ENCODE data around the gene SPOCK1.

The SPOCK1 gene

DNA sequence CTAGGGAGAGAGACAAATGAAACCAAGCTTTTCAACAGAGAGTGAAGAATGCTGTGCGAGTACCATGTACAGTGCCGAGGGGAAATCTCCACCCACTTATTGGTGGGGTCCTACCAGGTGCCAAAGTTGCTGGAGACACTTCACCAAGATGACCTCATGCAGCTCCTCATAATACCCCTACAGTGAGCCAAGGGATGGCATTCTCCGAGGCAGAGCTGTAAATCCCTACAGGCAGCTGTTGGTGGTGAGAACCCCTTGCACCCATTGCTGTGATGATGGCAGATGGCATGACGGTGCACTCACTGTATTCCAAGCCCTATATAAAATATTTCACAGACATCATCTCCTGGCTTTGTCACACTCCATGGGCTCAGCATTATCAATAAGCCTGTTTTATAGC is 464.9 kb downstream of the SPOCK1 start:
- DNase-seq (ENCODE audit: low spot score): no peak

DNA sequence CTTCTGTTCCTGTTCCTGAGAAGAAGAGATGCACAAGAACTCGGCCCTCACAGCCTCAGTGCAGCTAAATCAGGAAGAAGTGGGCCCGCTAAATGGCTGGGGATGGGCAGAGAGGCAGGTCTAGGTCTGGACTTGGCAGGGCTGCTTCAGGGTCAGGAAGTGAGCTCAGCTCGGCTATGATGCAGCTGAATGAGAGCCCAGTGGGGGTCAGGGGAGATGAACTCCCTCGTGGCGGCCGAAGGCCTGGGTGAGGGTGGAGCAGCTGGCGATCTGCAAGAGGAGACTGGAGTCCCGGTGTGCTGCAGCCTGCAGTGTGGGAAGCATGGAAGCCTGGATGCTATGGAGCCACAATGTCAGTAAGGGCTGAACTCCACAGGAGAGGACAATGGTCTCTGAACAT is 466.2 kb downstream of the SPOCK1 start:
- DNase-seq (ENCODE audit: low spot score) (no peak), FAIRE-seq (no peak)

More for the DNA sequence above, 464.9 kb downstream of the SPOCK1 start:
- FAIRE-seq: no peak

DNA sequence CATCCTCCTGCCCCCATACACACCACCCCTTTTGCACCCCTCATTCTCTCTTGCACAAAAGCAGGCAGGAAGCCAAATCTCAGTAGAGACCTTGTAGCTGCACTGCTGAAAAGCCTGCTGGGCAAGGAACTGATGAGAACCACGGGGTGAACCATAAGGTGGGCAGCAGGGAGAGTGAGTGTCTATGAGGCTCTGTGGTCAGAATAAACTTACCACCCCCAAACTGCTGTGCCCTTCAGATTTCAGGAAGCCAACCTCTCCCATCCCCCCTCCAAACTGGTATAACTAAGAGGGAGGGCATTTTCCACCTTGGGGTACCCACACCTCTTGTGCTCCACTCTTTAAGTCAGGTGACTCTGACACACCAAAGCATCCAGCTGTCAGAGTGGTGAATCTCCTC is 471.4 kb downstream of the SPOCK1 start:
- no peak for DNase-seq (ENCODE audit: low spot score)
- FAIRE-seq: no peak

GRCh38 chr5:137026296-137026695 is 472.8 kb downstream of the SPOCK1 start:
- DNase-seq (ENCODE audit: low spot score) (no peak), FAIRE-seq (no peak)

DNA sequence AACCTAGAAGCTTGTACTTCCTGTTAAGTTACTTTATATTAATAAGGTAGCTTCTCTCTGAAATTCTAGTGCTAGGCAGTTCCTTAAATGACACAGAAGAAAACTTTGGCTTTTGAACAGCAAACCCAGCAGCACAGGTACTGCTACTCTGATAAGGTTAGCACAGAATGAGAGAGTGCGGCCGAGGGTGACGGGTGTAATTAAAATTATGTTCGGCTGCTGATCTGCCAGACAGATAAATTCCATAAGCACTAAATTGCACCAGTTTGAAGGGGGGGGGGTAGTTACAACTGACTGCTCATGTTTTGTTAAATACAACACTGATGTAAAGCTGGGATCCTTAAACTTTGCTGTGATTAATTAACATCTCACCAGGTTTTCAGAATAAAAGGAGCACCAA is 475.1 kb downstream of the SPOCK1 start:
- no peak for DNase-seq (ENCODE audit: low spot score)

DNA sequence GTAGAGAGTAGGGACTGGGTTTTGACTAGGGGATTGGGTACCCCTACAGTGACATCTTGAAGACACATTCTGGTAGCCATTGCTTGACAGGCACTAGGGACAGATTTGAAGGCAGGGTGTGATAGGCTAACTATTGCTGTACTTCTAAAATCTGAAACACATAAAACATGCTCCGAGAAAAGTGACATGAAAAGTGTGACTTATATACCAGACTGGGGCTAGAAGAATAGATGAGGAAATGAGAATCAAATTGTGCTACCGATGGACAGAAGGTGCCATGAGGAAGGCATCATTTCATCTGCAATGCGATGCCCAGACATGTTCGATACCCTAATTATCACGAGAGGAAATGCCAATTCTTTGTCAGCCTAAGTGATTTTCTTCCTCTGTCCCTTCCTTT is 475.8 kb downstream of the SPOCK1 start:
- DNase-seq (ENCODE audit: low spot score) (no peak), FAIRE-seq (no peak)

More for the DNA sequence above, 475.1 kb downstream of the SPOCK1 start:
- FAIRE-seq: no peak

GRCh38 chr5:137022725-137023124 is 476.4 kb downstream of the SPOCK1 start:
- no peak for FAIRE-seq
- no peak for DNase-seq (ENCODE audit: low spot score)

- DNase-seq (ENCODE audit: low spot score): no peak
- FAIRE-seq: no peak
These were observed 477.1 kb downstream of the SPOCK1 start for GRCh38 chr5:137022043-137022442.

GRCh38 chr5:137019229-137019628 is 479.9 kb downstream of the SPOCK1 start:
- FAIRE-seq: no peak
- no peak for DNase-seq (ENCODE audit: low spot score)

DNA sequence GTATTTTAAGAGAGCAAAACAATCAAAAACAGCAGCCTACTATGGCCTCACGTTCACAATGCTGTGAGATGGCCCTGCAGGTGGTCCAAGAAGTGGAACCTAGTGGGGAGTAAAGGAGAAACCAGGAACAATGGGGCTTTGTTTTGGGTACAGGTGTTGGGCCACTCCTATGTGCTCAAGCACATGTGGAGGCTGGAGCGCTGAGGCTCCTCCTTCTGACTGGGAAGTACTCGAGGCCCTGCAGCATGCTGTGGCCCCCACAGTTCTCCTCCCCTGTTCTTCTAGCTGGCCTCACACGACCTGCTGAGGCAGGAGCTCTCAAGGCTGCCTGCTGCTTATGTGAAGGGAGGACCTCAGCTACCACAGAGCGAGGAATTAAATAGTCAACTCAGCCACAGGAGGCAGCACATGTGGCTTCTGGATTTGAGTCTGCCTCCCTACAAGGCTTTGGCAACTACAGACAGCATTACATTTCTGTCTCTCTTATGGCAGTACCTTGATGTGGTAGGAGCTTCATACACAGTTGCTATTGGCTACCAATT is 482.3 kb downstream of the SPOCK1 start:
- FAIRE-seq (no peak), DNase-seq (ENCODE audit: low spot score) (no peak)

GRCh38 chr5:137015540-137016116 is 483.5 kb downstream of the SPOCK1 start:
- DNase-seq (ENCODE audit: low spot score) (no peak), FAIRE-seq (no peak)

DNA sequence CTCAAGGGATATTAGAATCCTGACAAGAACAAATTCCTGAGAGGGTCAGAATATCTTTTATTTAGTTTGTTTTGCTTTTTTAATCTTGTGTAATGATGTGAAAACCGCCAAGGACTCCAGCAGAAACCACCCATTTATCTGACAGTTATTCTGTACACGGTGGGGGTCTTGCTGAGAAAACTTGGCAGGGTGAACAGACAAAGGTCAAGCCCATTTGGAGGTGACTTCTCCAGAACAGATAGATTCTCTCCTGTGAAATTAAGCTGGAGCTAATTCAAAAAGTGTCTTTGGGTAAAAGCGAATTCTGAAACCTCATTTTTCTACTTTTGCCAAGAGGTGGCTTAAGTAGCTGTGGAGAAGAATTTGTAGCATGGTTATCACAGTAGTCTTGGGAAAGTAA is 484.4 kb downstream of the SPOCK1 start:
- FAIRE-seq (no peak), DNase-seq (ENCODE audit: low spot score) (no peak)

DNA sequence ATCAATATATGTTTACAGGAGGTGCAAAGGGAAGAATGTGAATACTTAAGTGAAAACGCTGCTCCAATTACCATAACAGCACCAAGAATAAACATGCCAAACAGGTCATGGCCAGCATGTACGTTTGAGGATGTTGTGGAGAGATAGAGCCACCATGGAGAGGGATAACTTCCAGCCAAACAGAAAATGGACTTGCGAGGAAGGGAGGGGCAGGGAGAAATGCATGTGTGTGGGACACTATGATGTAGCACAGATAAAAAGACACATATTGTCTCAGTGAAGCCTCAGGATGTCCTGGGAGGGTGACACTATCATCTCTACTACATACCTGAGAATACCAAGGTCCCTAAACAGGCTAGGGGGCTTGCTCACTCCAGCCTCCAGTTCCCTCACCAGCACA is 488.9 kb downstream of the SPOCK1 start:
- FAIRE-seq (no peak), DNase-seq (ENCODE audit: low spot score) (no peak)

DNA sequence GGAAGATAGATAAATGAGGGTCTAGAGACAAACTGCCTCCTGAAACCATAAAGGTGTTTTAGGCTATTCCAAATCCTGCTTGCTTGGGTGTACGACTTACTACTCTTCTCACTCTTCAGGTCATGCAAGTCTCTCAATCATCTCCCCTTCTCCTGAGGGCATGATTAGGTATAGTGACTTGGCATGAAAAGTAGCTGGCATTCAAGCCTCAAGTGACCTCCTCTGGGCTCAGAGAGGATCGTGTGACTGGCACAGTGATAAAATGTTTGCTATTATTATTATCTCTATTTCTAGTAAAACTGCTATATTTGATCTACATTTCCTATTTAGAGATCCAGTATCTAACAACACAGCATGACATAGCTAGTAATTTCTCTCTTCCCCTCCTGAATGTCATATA is 494.8 kb downstream of the SPOCK1 start:
- DNase-seq (ENCODE audit: low spot score) (no peak), FAIRE-seq (no peak)

DNA sequence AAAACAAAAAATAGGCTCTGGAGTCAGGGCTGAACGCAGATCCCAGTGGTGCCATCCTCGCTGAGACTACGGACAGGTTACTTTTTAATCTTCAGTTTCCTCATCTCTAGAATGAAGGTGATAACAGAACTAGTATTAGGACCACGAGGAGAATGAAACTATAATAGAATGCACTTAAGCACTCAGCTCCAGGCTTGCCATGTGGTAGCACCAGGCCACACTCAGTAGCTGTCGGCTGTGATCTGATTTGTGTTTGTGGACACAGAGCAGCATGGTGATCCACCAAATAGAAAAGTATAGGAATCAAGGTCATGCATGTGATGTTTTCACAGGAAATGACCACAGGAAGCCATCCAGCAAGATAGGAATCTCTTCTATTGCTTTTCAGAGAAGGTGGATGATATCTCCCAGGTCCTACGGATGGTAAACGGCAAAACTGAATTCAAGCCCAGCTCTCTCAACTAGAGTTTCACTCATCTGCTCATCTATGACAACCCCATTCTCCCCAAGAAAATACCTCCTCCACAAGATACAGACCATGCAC is 498.0 kb downstream of the SPOCK1 start:
- no peak for FAIRE-seq
- DNase-seq (ENCODE audit: low spot score): no peak

DNA sequence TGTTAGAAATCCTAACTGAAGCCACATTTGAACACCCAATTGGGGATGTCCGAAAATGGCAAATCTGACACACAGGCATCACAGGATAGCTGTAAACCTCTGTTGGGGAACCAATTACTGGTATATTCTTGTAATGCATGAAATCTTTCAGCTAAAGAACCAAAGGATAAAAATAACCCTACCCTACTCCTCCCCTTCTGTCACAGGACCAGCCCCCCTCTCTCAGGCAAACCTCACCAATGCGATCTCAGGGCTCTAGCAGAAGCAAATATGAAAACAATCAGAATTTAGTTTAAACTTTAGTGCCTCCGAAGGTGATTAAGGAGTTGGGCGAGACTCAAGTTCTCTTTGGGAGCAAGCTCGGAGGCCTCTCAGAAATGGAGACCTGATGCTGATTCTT is 499.3 kb downstream of the SPOCK1 start:
- DNase-seq (ENCODE audit: low spot score) (no peak), FAIRE-seq (no peak)

DNA sequence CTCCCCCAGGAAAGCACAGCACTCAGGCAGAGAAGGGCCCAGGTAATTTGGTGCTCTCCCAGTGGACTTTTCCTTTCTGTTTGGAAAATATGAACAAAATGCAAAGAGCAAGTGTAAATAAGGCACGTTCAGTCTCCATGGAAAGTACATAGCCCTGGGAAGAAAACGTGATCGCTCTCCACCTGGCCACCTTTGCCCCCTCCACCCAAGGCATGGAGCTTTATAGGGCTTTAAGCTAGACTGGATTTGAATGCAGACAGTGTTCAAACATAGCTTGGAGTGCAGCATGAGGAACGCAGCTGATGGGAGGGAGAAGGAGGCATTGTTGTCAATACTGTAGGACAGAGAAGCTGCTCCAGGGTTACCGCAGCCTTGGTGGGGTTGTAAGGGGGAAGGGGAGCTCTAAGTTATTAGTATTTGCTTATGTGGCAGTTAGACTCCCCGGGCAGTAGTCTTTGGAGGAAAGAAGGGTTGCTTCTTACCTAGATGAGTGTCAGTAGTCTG is 500.2 kb downstream of the SPOCK1 start:
- no peak for DNase-seq (ENCODE audit: low spot score)
- no peak for FAIRE-seq

- DNase-seq (ENCODE audit: low spot score) (no peak), FAIRE-seq (no peak)
These were observed 505.0 kb downstream of the SPOCK1 start for GRCh38 chr5:136994154-136994553.

- FAIRE-seq (no peak), DNase-seq (ENCODE audit: low spot score) (no peak)
These were observed 506.2 kb downstream of the SPOCK1 start for GRCh38 chr5:136992796-136993489.

- DNase-seq (ENCODE audit: low spot score) (no peak), FAIRE-seq (no peak)
These were observed 513.2 kb downstream of the SPOCK1 start for GRCh38 chr5:136985785-136986475.

DNA sequence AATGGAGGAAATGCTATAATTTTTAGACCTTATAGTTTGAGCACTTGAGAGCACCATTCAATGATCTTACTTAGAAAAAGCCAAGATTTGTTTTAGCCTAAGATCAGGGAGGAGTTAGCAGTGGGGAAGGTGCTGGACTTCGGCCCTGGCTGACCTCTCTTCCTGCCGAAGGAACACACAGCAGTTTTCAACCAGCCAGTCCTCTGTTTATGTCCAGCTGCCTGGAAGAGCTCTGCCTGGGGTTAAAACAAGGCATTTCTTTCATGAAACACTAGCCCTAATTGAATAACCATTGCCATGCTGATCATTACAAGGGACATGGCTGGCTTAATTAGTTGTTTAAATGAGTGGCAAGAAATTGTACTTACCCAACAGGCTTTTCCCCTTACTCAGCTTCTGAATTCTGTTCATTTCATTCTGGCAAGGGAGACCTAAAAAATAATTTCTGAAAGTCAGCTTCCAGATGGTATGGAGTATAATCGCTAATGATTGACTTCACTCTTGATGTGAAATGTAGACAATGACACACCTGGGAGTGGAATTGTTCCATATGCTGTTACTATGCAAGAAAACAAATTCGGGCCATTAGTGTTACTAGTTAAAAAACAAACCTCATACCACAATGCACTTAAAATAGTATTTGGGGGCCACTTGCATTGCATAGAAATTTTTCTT is 514.2 kb downstream of the SPOCK1 start:
- FAIRE-seq (no peak), DNase-seq (ENCODE audit: low spot score) (no peak)
